ENCODE results near the gene RGS2.

RGS2 gene

GRCh38 chr1:192808518-192809306, at the start of gene RGS2:
Gene RGS2, plus strand, starts transcription at chr1:192809039. Its CDS starts 33 bp downstream, at chr1:192809072.
- peak; percentile 67 for DNase-seq

GRCh38 chr1:192759104-192759503, 49.7 kb upstream of the RGS2 start:
- no peak for DNase-seq

- DNase-seq, result no peak
Measured at GRCh38 chr1:192762265-192762664, 46.6 kb upstream of the RGS2 start.

- no peak for DNase-seq
Measured at GRCh38 chr1:192763243-192763642, 45.6 kb upstream of the RGS2 start.

GRCh38 chr1:192763756-192764155, 45.1 kb upstream of the RGS2 start:
- no peak for DNase-seq

- DNase-seq, result no peak
Measured at GRCh38 chr1:192764675-192765074, 44.2 kb upstream of the RGS2 start.

- no peak for DNase-seq
Measured at GRCh38 chr1:192766009-192766625, 42.7 kb upstream of the RGS2 start.

GRCh38 chr1:192766876-192767275, 42.0 kb upstream of the RGS2 start:
- DNase-seq, result no peak

- no peak for DNase-seq
Measured at GRCh38 chr1:192767798-192768197, 41.0 kb upstream of the RGS2 start.

- DNase-seq, result no peak
Measured at GRCh38 chr1:192768463-192768862, 40.4 kb upstream of the RGS2 start.

- no peak for DNase-seq
Measured at GRCh38 chr1:192771341-192771740, 37.5 kb upstream of the RGS2 start.

GRCh38 chr1:192775631-192776030, 33.2 kb upstream of the RGS2 start:
- DNase-seq, result no peak

- no peak for DNase-seq
Measured at GRCh38 chr1:192776206-192776605, 32.6 kb upstream of the RGS2 start.

GRCh38 chr1:192776998-192777397, 31.8 kb upstream of the RGS2 start:
- no peak for DNase-seq

- no peak for DNase-seq
Measured at GRCh38 chr1:192783791-192784190, 25.0 kb upstream of the RGS2 start.

GRCh38 chr1:192784397-192784796, 24.4 kb upstream of the RGS2 start:
- DNase-seq, result no peak

- DNase-seq, result no peak
Measured at GRCh38 chr1:192786576-192786975, 22.3 kb upstream of the RGS2 start.

GRCh38 chr1:192787914-192788585, 20.8 kb upstream of the RGS2 start:
- no peak for DNase-seq

GRCh38 chr1:192789871-192790270, 19.0 kb upstream of the RGS2 start:
- DNase-seq, result no peak

- DNase-seq, result no peak
Measured at GRCh38 chr1:192792628-192793027, 16.2 kb upstream of the RGS2 start.

GRCh38 chr1:192793983-192794767, 14.7 kb upstream of the RGS2 start:
- DNase-seq, result no peak

- no peak for DNase-seq
Measured at GRCh38 chr1:192794768-192795035, 14.1 kb upstream of the RGS2 start.

GRCh38 chr1:192795916-192796618, 12.8 kb upstream of the RGS2 start:
- DNase-seq, result no peak
